B cell (primary cell): ENCODE results near the gene PRKCA.

Source experiments
- CTCF ChIP-seq: fragments of 200-600 bp; IDR thresholded peaks from one replicate; pipeline ENCODE4 v1.8.0; 2022; ENCODE audit warnings: antibody characterized with exemption, mild to moderate bottlenecking
- EZH2 ChIP-seq: IDR thresholded peaks from 2 replicates; pipeline ENCODE4 v1.6.1; 2012; ENCODE audit warnings: borderline replicate concordance, low read depth, mild to moderate bottlenecking, moderate library complexity, low read length; ENCODE audit not compliant: insufficient read depth, poor library complexity, severe bottlenecking

GRCh38 chr17:66545918-66546317 is 243.5 kb downstream of the PRKCA start:
- TF ChIP-seq CTCF: no peak
- no peak for TF ChIP-seq EZH2
